K562 (cell line): ENCODE data around the gene AIPL1. TPM values are rescaled to one million over a fixed set of nuclear protein-coding genes. Genes with fewer than 3 reads are reported as not detected.

ENCODE experiments used
- ATAC-seq: fragments of 200-7000 bp; cut with Tn5 transposase; 3 replicates; pipeline ENCODE4 v1.9.1; 2020; ENCODE audit warnings: moderate library complexity
- BruUV-seq: library from RNA; stranded (reverse); fragments of 400-500 nt; replicated peaks from 2 replicates; lab custom pipeline; 2021; lab: Mats Ljungman, UMichigan
- CTCF ChIA-PET: fragments of 300-600 bp; formaldehyde crosslinking; extraction: SDS; loops from one replicate; lab custom pipeline; 2021; ENCODE audit warnings: low intra/inter-chr PET ratio; lab: Yijun Ruan, JAX
- POLR2A ChIA-PET: fragments of 300-600, 350-650 bp; sonication (Branson Sonifier 250); formaldehyde crosslinking; extraction: SDS; loops from one replicate; lab custom pipeline; 2021; ENCODE audit warnings: antibody characterized with exemption, inconsistent platforms; lab: Yijun Ruan, JAX
- DNase-seq, 4 experiments: peaks; one replicate each; pipeline versions ENCODE4 v3.0.0 to v3.0.0-alpha.2; 2011 to 2018; ENCODE audit warnings: low spot score in 3 of 4, mixed read lengths in 3 of 4; ENCODE audit errors: extremely low read depth in 1 of 4
- FAIRE-seq: peaks from 2 replicates; lab custom pipeline; 2011; peaks lifted over from hg19 to GRCh38; lab: Jason Lieb, UNC
- H2AFZ ChIP-seq: 2 replicates; pipeline ENCODE4 v1.6.0; 2011; ENCODE audit warnings: low read depth, low read length, control low read depth, inconsistent platforms
- H3K27ac ChIP-seq: fragments of 200-600 bp; 3 replicates; pipeline ENCODE4 v1.8.0; 2011; ENCODE audit warnings: low read depth, mild to moderate bottlenecking, control low read depth, inconsistent platforms, low read length, moderate library complexity, mixed read lengths; ENCODE audit errors: extremely low read depth
- H3K27me3 ChIP-seq, 2 experiments: fragments of 300-600 bp in 1 of 2; 2 replicates in 1 of 2; 3 replicates in 1 of 2; pipeline versions ENCODE4 v1.6.0 to v1.8.0; 2011; ENCODE audit warnings: inconsistent platforms in 2 of 2, low read length in 2 of 2, mild to moderate bottlenecking in 1 of 2, mixed read lengths in 1 of 2, moderate library complexity in 1 of 2; ENCODE audit not compliant: control insufficient read depth in 2 of 2, insufficient read depth in 2 of 2
- H3K36me3 ChIP-seq: fragments of 300-600 bp; 3 replicates; pipeline ENCODE4 v1.8.0; 2011; ENCODE audit warnings: mild to moderate bottlenecking, low read length, inconsistent platforms; ENCODE audit not compliant: control insufficient read depth, insufficient read depth
- H3K4me1 ChIP-seq, 2 experiments: fragments of 200-600 bp in 1 of 2; replicated peaks in 1 of 2; 2 replicates in 1 of 2; 3 replicates in 1 of 2; pipeline versions ENCODE4 v1.5.1 to v1.8.0; 2011; ENCODE audit warnings: inconsistent platforms in 2 of 2, low read length in 2 of 2, mild to moderate bottlenecking in 1 of 2, mixed read lengths in 1 of 2, moderate library complexity in 1 of 2; ENCODE audit not compliant: control insufficient read depth in 2 of 2, insufficient read depth in 2 of 2
- H3K4me2 ChIP-seq: 2 replicates; pipeline ENCODE4 v1.6.1; 2011; ENCODE audit warnings: low read length, control low read depth, inconsistent platforms, mixed read lengths; ENCODE audit not compliant: insufficient read depth
- H3K4me3 ChIP-seq: fragments of 200-600 bp; sonication (generic), shearing (Covaris generic); 2 replicates; pipeline ENCODE4 v1.5.1; 2016; ENCODE audit warnings: control low read depth, inconsistent platforms
- H3K79me2 ChIP-seq: fragments of 200-600 bp; 3 replicates; pipeline ENCODE4 v1.8.0; 2011; ENCODE audit warnings: low read length, inconsistent platforms; ENCODE audit not compliant: control insufficient read depth, insufficient read depth
- H3K9ac ChIP-seq, 2 experiments: 2 replicates each; pipeline versions ENCODE4 v1.6.0 to v1.6.1; 2011; ENCODE audit warnings: low read depth in 2 of 2, low read length in 2 of 2, control low read depth in 1 of 2, inconsistent platforms in 1 of 2, mild to moderate bottlenecking in 1 of 2, mixed read lengths in 1 of 2; ENCODE audit not compliant: insufficient read depth in 1 of 2
- H3K9me1 ChIP-seq: one replicate; pipeline ENCODE4 v1.6.0; 2011; ENCODE audit warnings: inconsistent platforms, mild to moderate bottlenecking, low read length, moderate library complexity; ENCODE audit not compliant: control insufficient read depth, insufficient read depth
- H3K9me3 ChIP-seq: replicated peaks from 2 replicates; pipeline ENCODE4 v1.5.1; 2011; ENCODE audit warnings: low read depth, low read length, inconsistent platforms; ENCODE audit not compliant: control insufficient read depth, insufficient read depth
- H4K20me1 ChIP-seq: replicated peaks from 2 replicates; pipeline ENCODE4 v1.6.1; 2011; ENCODE audit warnings: low read length, inconsistent platforms, mixed read lengths; ENCODE audit not compliant: control insufficient read depth, insufficient read depth
- E2F1 ChIP-seq: sonication (generic); formaldehyde crosslinking; IDR thresholded peaks from 2 replicates; pipeline ENCODE4 v1.8.1; 2023; ENCODE audit warnings: mild to moderate bottlenecking, missing genetic modification reagents, moderate library complexity
- ERF ChIP-seq: fragments of 450-650 bp; formaldehyde crosslinking; IDR thresholded peaks from 2 replicates; pipeline ENCODE4 v1.4.0; 2020; ENCODE audit warnings: mild to moderate bottlenecking, mixed read lengths
- HEY1 ChIP-seq: fragments of 250-450 bp; sonication (Bioruptor Pico); IDR thresholded peaks from 2 replicates; pipeline ENCODE4 v1.5.0; 2020; ENCODE audit warnings: mild to moderate bottlenecking, moderate library complexity, borderline replicate concordance
- LEF1 ChIP-seq: fragments of 450-650 bp; IDR thresholded peaks from 2 replicates; pipeline ENCODE4 v1.6.1; 2016; ENCODE audit warnings: mild to moderate bottlenecking
- NELFE ChIP-seq: IDR thresholded peaks from 2 replicates; pipeline ENCODE4 v1.6.1; 2011; ENCODE audit warnings: mild to moderate bottlenecking; ENCODE audit not compliant: insufficient read depth, insufficient read length
- PCBP1 ChIP-seq: fragments of 200-400 bp; formaldehyde crosslinking; IDR thresholded peaks from 2 replicates; pipeline ENCODE4 v1.6.1; 2018; ENCODE audit warnings: mild to moderate bottlenecking, low read depth, low read length; ENCODE audit not compliant: poor library complexity, severe bottlenecking
- SAFB ChIP-seq: fragments of 200-400 bp; formaldehyde crosslinking; IDR thresholded peaks from 2 replicates; pipeline ENCODE4 v1.6.1; 2017; ENCODE audit warnings: low read depth, low read length, borderline replicate concordance
- XRCC4 ChIP-seq: IDR thresholded peaks from one replicate; pipeline ENCODE4 v1.6.1; 2011; ENCODE audit not compliant: insufficient read depth, insufficient read length; ENCODE audit errors: extremely low read depth
- ZNF140 ChIP-seq: fragments of 250-450 bp; sonication (Bioruptor Pico); IDR thresholded peaks from 2 replicates; pipeline ENCODE4 v1.8.0; 2021; ENCODE audit warnings: moderate library complexity, mild to moderate bottlenecking, inconsistent platforms
- ZNF146 ChIP-seq: IDR thresholded peaks from one replicate; pipeline ENCODE4 v1.6.1; 2018; ENCODE audit warnings: missing compliant biosample characterization; ENCODE audit not compliant: unreplicated experiment
- ZNF57 ChIP-seq: fragments of 450-650 bp; formaldehyde crosslinking; IDR thresholded peaks from 2 replicates; pipeline ENCODE4 v1.4.0; 2020; ENCODE audit warnings: mild to moderate bottlenecking, moderate library complexity
- whole genome bisulfite sequencing: fragments of 100-300 bp; shearing (Covaris generic); methylation state at CpG from one replicate; pipeline ENCODE4 v1.1.6; 2016; ENCODE audit warnings: low coverage, mixed read lengths; ENCODE audit not compliant: insufficient coverage; ENCODE audit errors: missing lambda C conversion rate; 5-methylcytosine and 5-hydroxymethylcytosine counted together
- in situ Hi-C: fragments of 300-500 bp; cut with MboI; formaldehyde crosslinking; loops from 4 replicates; pipeline ENCODE4 v1.15.0; 2018; ENCODE audit warnings: inconsistent platforms, mixed read lengths
- intact Hi-C: fragments of 100-400 bp; cut with micrococcal nuclease; formaldehyde crosslinking; loops from 2 replicates; pipeline ENCODE4 v1.14.2; 2022
- polyA plus RNA-seq, 8 experiments: library from polyadenylated mRNA; depleted of rRNA in 4 of 8; stranded (reverse) in 5 of 8; unstranded in 3 of 8; fragments of >200 nt; fragmentation: Nextera tagmentation in 2 of 8; fragmentation: Illumina TruSeq in 1 of 8; extraction: Ambion mirVana in 2 of 8; extraction: Trizol in 1 of 8; gene quantifications; 2 replicates each; pipeline versions ENCODE4 v1.2.1 to v1.2.3, GENCODE V29; 2011 to 2014; ENCODE audit warnings: inconsistent platforms in 1 of 8, missing spikeins in 1 of 8
- total RNA-seq, 7 experiments: library from RNA; depleted of rRNA in 6 of 7; stranded (reverse); fragments of >200 nt in 6 of 7; fragmentation: Illumina TruSeq in 2 of 7; extraction: Trizol in 2 of 7; gene quantifications; 2 replicates each; pipeline versions ENCODE4 v1.2.1 to v1.2.3, GENCODE V29; 2011 to 2021; ENCODE audit warnings: low replicate concordance in 1 of 7
- TF ChIP-seq, protein P1 (sequence below): sonication (generic); formaldehyde crosslinking; IDR thresholded peaks from 2 replicates; pipeline ENCODE4 v1.8.1; 2023; ENCODE audit warnings: missing genetic modification reagents, mild to moderate bottlenecking, borderline replicate concordance

AIPL1 gene
- total and polyA plus RNA-seq, 9 of the 15 experiments (the other 6 are each of a cell fraction or from before 2014, with no cell fraction given) = not detected

GRCh38 chr17:6482105-6482455, 47.2 kb upstream of the AIPL1 start (continued):
- TF ChIP-seq ZNF146 (CRISPR knock-in tag) = no peak
- TF ChIP-seq, protein P1, sequence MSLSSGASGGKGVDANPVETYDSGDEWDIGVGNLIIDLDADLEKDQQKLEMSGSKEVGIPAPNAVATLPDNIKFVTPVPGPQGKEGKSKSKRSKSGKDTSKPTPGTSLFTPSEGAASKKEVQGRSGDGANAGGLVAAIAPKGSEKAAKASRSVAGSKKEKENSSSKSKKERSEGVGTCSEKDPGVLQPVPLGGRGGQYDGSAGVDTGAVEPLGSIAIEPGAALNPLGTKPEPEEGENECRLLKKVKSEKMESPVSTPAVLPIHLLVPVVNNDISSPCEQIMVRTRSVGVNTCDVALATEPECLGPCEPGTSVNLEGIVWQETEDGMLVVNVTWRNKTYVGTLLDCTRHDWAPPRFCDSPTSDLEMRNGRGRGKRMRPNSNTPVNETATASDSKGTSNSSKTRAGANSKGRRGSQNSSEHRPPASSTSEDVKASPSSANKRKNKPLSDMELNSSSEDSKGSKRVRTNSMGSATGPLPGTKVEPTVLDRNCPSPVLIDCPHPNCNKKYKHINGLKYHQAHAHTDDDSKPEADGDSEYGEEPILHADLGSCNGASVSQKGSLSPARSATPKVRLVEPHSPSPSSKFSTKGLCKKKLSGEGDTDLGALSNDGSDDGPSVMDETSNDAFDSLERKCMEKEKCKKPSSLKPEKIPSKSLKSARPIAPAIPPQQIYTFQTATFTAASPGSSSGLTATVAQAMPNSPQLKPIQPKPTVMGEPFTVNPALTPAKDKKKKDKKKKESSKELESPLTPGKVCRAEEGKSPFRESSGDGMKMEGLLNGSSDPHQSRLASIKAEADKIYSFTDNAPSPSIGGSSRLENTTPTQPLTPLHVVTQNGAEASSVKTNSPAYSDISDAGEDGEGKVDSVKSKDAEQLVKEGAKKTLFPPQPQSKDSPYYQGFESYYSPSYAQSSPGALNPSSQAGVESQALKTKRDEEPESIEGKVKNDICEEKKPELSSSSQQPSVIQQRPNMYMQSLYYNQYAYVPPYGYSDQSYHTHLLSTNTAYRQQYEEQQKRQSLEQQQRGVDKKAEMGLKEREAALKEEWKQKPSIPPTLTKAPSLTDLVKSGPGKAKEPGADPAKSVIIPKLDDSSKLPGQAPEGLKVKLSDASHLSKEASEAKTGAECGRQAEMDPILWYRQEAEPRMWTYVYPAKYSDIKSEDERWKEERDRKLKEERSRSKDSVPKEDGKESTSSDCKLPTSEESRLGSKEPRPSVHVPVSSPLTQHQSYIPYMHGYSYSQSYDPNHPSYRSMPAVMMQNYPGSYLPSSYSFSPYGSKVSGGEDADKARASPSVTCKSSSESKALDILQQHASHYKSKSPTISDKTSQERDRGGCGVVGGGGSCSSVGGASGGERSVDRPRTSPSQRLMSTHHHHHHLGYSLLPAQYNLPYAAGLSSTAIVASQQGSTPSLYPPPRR (CRISPR knock-in tag) = no peak

- Histone ChIP-seq H3K27me3 (peaks cover 8 to 24% of the 10 kb centered on the region in 2 experiments; a peak in 3 of 5 replicates), H3K36me3 (no peaks in the 10 kb centered on the region), H3K4me3 (no peak overlapping the region), H4K20me1 (0 out of 2 replicates have a peak, but pooled peaks cover 3% of the 10 kb centered on the region), H3K27ac (no peak overlapping the region), H3K9me3 (no peaks in the 10 kb centered on the region), H3K9ac (no peak overlapping the region), H3K79me2 (no peaks in the 10 kb centered on the region), H3K9me1 (no peaks in the 10 kb centered on the region), H2AFZ (no peak overlapping the region), H3K4me1 (peaks cover 4 to 8% of the 10 kb centered on the region in 2 experiments; a peak in 3 of 5 replicates), H3K4me2 (no peak overlapping the region)
- CTCF ChIA-PET = no interaction called here
- ATAC-seq = no peak
- POLR2A ChIA-PET = no interaction called here
- BruUV-seq = no TSS peak
- DNase-seq = no peak
- in situ Hi-C loops (no loop called here), intact Hi-C loops (no loop called here)
- 7% methylated on average over 7 of the region's 9 CpGs for WGBS
- no peak for FAIRE-seq
- TF ChIP-seq ERF (CRISPR knock-in tag) (no peak), SAFB (no peak), HEY1 (CRISPR knock-in tag) (no peak), ZNF140 (CRISPR knock-in tag) (no peak), PCBP1 (no peak), XRCC4 (no peak), LEF1 (no peak), NELFE (no peak), ZNF57 (no peak), E2F1 (no peak)
Measured at GRCh38 chr17:6480303-6480675, 45.4 kb upstream of the AIPL1 start.
